Thymus (tissue), 11 donors: ENCODE results near the gene LRRFIP1. TPM values are rescaled to one million over a fixed set of nuclear protein-coding genes. Genes with fewer than 3 reads are reported as not detected.

ENCODE experiments used
- DNase-seq, 9 donors: peaks; one replicate each; pipeline ENCODE4 v3.0.0-alpha.2; 2013; ENCODE audit warnings: low spot score in 9 of 9, low read depth in 6 of 9, missing footprints in 1 of 9
- H3K27ac ChIP-seq, 2 donors: one replicate each; pipeline ENCODE4 v1.5.1; 2013; ENCODE audit warnings: control low read depth in 1 of 2, low read depth in 1 of 2, low read length in 1 of 2, mild to moderate bottlenecking in 1 of 2, moderate library complexity in 1 of 2
- H3K27me3 ChIP-seq, 2 donors: one replicate each; pipeline ENCODE4 v1.5.1; 2013; ENCODE audit warnings: low read length in 1 of 2; ENCODE audit not compliant: control insufficient read depth in 2 of 2, insufficient read depth in 1 of 2
- H3K36me3 ChIP-seq, 2 donors: one replicate each; pipeline ENCODE4 v1.5.1; 2013; ENCODE audit warnings: low read length in 1 of 2, mild to moderate bottlenecking in 1 of 2, moderate library complexity in 1 of 2; ENCODE audit not compliant: control insufficient read depth in 2 of 2, insufficient read depth in 2 of 2
- H3K4me1 ChIP-seq, 2 donors: one replicate each; pipeline ENCODE4 v1.5.1; 2013; ENCODE audit warnings: low read length in 2 of 2; ENCODE audit not compliant: control insufficient read depth in 2 of 2, insufficient read depth in 2 of 2
- H3K4me3 ChIP-seq, 2 donors: one replicate each; pipeline ENCODE4 v1.5.1; 2013; ENCODE audit warnings: low read length in 2 of 2, control low read depth in 1 of 2, mild to moderate bottlenecking in 1 of 2
- H3K9me3 ChIP-seq, 2 donors: one replicate each; pipeline ENCODE4 v1.5.1; 2013; ENCODE audit warnings: low read length in 1 of 2, mild to moderate bottlenecking in 1 of 2; ENCODE audit not compliant: control insufficient read depth in 2 of 2, insufficient read depth in 1 of 2
- WGBS: extraction: QIAGEN DNeasy Blood & Tissue Kit; methylation state at CpG from one replicate; pipeline ENCODE4 v1.1.7; 2013; 5-methylcytosine and 5-hydroxymethylcytosine counted together
- polyA plus RNA-seq: library from polyadenylated mRNA; stranded (reverse); fragments of 200-250 nt; gene quantifications from one replicate; pipeline ENCODE4 v1.2.3, GENCODE V29; 2013
- total RNA-seq: library from RNA; stranded (reverse); fragments of 120-200 nt; gene quantifications from one replicate; pipeline ENCODE4 v1.2.4, GENCODE V29; 2013
- donor health status: healthy.

The LRRFIP1 gene
- total and polyA plus RNA-seq, 2 donors, result 31.0 to 62.6 TPM

- Histone ChIP-seq H3K4me3 (no peak overlapping the region), H3K4me1 (peaks cover 9 to 29% of the 10 kb centered on the region in 2 donors), H3K9me3 (peaks cover 0 to 1% of the 10 kb centered on the region in 2 donors), H3K27ac (no peak overlapping the region), H3K36me3 (no peaks in the 10 kb centered on the region), H3K27me3 (no peaks in the 10 kb centered on the region)
- WGBS, result 87% methylated on average over 4 of the region's 4 CpGs
- no peak for DNase-seq
These were observed 11.6 kb upstream of the LRRFIP1 start for GRCh38 chr2:237615631-237616249.

GRCh38 chr2:237616373-237616733 is 11.0 kb upstream of the LRRFIP1 start:
- Histone ChIP-seq H3K27ac (peak overlapping the region in 1 of 2 donors; percentile 33), H3K4me3 (no peak overlapping the region), H3K27me3 (no peaks in the 10 kb centered on the region), H3K4me1 (peaks cover 9 to 29% of the 10 kb centered on the region in 2 donors), H3K9me3 (peaks cover 0 to 1% of the 10 kb centered on the region in 2 donors), H3K36me3 (no peaks in the 10 kb centered on the region)
- DNase-seq, result no peak
- WGBS, result 58% methylated on average over 3 of the region's 3 CpGs

DNA sequence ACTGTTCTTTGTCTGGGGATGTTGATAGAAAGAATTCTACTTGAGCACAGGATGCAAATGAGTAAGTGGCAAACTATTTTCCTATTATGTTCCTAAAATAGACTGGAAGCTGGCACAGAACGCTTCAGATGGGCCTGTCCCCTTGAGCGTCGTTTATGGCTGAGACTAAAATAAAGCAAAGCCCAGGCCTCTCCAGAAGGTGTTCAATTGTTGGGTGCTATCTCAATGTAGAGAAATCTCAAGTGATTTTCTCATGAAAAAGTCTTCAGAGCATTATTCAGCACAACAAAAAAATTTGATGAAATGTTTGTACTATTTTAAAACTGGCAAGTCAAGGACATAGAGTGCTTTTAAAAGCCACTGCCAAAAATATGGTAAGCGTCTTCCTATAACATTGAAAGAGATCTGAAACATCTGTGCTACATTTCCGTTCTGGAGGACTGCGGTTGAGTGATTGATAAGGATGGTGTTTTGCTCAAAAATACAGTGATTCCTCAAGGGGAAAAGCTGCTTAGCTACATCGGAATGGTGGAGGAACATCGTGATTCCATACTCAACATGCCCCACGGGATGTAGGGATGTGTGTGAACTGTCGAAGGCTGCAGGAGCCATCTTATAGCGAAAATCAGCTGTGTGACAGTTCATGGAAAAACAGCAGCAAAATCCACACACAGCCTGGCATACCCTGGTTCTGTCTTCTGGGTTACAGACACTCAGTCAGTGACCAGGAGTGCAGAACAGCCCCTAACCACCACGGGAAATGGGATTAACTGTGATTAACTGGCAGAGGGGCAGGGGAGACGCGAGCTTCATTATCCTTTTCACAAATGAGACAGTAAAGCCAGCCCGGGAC is 10.4 kb upstream of the LRRFIP1 start:
- DNase-seq, result peak in 2 of 9 donors; percentile 13 to 43
- H3K4me1 ChIP-seq, result peaks cover 9 to 29% of the 10 kb centered on the region in 2 donors
- WGBS, result 10% methylated on average over 15 of the region's 15 CpGs
- peaks cover 0 to 1% of the 10 kb centered on the region in 2 donors for H3K9me3 ChIP-seq
- H3K36me3 ChIP-seq, result no peaks in the 10 kb centered on the region
- no peak overlapping the region for H3K4me3 ChIP-seq
- H3K27me3 ChIP-seq, result no peaks in the 10 kb centered on the region
- H3K27ac ChIP-seq, result peak overlapping the region in 1 of 2 donors; percentile 25

DNA sequence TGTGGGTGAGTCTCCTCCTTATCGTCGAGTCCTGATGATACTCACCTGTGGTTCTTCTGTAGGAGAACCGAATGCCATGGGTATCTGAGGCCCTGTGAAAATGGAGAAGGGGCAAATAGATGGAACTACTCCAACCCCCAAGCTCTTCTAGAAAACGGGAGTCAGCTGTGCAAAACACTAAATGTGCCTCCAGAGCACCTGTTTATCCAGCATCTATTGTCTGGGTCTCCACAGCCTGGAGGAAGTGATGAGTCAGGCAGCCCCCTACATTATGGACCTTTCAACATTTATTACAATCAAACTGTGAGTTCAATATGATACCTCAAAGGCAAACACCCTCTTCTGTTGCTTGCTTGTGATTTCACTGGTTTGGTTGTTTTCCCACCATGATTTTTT is 9.8 kb upstream of the LRRFIP1 start:
- H3K4me1 ChIP-seq, result peaks cover 9 to 29% of the 10 kb centered on the region in 2 donors
- 9% methylated on average over 4 of the region's 4 CpGs for WGBS
- DNase-seq, result no peak
- no peaks in the 10 kb centered on the region for H3K36me3 ChIP-seq
- peak overlapping the region in 1 of 2 donors; percentile 25 for H3K27ac ChIP-seq
- no peak overlapping the region for H3K4me3 ChIP-seq
- H3K27me3 ChIP-seq, result no peaks in the 10 kb centered on the region
- peaks cover 0 to 1% of the 10 kb centered on the region in 2 donors for H3K9me3 ChIP-seq

DNA sequence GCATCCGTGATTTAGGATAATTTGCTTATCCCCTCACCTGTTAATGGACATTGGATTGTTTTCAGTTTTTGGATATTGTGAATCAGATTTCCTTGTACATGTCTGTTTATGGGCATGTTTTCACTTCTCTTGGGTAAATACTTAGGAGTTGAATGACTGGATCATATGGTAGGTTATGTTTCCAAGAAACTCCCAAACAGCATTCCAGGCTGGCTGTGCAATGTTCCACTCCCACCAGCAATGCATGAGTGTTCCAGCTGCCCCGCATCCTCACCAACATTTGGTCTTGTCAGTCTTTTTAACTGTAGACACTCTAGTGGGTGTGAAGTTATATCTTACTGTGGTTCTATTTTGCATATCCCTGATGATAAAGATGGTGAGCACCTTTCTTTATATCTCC is 8.9 kb upstream of the LRRFIP1 start:
- H3K4me1 ChIP-seq, result peaks cover 9 to 29% of the 10 kb centered on the region in 2 donors
- H3K4me3 ChIP-seq, result no peak overlapping the region
- no peak overlapping the region for H3K27ac ChIP-seq

DNA sequence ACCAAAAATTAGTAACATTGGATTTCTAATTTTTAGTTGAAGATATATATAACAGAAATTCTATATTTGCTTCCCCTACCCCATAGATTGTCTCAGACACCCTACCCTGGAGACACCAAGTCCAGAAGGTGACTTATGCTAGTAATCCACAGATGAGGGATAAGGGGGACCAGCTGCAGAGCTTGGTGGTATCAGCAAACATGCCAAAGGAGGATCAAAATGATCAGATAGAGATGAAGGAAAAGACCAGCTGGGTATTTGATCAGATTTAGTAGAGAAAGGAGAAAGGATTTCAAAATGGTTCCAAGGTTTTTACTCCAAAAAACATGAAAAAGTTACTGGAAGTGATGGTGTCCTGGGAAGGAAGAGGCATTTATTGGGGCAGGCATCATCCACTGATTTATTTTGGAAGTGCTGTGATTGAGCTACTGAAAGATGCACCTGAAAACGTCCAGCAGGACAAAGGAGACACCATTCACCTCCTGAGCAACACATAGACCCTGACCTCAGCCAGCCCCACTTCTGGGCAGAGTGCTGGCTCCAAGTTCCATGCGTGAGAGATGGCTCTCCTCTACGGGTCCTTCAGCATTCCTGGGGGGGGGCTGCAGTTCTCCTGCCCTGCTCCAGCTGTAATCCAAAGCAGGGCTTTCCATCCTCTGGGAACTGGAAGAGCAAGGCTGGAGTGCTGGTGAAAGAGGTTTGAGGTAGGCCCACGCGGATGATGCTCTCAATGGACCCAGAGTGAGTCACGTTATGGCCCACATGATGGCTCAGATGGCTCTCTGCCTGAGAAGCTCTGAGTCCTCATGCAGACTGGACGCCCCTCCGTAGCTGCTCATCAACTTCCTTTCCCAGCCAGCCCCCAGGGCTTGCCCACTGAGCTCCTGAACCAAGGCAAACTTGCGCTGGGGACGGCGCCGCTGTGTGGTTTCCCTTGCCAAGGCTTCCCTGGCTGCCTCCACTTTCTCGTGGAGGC is 3.7 kb upstream of the LRRFIP1 start:
- Histone ChIP-seq H3K4me3 (no peak overlapping the region), H3K27ac (no peak overlapping the region), H3K36me3 (no peaks in the 10 kb centered on the region), H3K27me3 (peaks cover 30 to 49% of the 10 kb centered on the region in 2 donors), H3K4me1 (no peaks in the 10 kb centered on the region), H3K9me3 (no peaks in the 10 kb centered on the region)
- no peak for DNase-seq
- WGBS, result 90% methylated on average over 13 of the region's 13 CpGs

More for the DNA sequence above, 8.9 kb upstream of the LRRFIP1 start:
- DNase-seq, result no peak
- Histone ChIP-seq H3K36me3 (no peaks in the 10 kb centered on the region), H3K27me3 (peaks cover 0 to 3% of the 10 kb centered on the region in 2 donors), H3K9me3 (peaks cover 0 to 1% of the 10 kb centered on the region in 2 donors)
- 94% methylated on average over 2 of the region's 2 CpGs for WGBS

- Histone ChIP-seq H3K27me3 (peaks cover 33 to 56% of the 10 kb centered on the region in 2 donors), H3K4me3 (no peak overlapping the region), H3K9me3 (no peaks in the 10 kb centered on the region), H3K36me3 (no peaks in the 10 kb centered on the region), H3K27ac (no peak overlapping the region), H3K4me1 (no peaks in the 10 kb centered on the region)
- DNase-seq, result no peak
- WGBS, result 96% methylated on average over 6 of the region's 6 CpGs
These were observed 2.8 kb upstream of the LRRFIP1 start for GRCh38 chr2:237624565-237624964.

DNA sequence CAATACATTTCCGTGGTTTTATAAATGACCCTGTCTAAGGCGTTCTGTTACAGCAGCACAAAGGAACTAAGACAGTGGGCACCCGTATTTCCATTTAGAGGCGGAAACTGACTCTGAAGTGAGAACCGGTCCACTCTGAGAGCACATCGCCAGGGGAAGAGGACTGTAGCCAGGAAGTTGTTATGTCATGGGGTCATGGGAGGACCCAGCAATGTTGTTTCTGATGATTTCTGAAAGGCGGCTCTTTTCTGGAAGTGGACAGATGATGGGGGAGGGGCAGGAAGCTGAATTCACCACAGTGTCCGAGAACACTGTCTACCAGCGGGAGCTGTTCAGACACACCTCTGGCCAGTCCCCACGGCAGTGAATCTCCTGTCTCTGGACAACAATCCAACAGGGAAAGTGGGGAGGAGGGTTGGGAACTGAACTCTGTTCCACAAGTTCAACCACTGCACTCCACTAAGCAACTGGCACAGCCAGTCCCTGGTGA is 2.1 kb upstream of the LRRFIP1 start:
- no peaks in the 10 kb centered on the region for H3K9me3 ChIP-seq
- DNase-seq, result no peak

More for the DNA sequence above, 2.1 kb upstream of the LRRFIP1 start:
- Histone ChIP-seq H3K27me3 (peaks cover 35 to 61% of the 10 kb centered on the region in 2 donors), H3K27ac (no peak overlapping the region), H3K4me3 (no peak overlapping the region), H3K4me1 (no peaks in the 10 kb centered on the region), H3K36me3 (no peaks in the 10 kb centered on the region)
- WGBS, result 94% methylated on average over 10 of the region's 10 CpGs
